GM12891 (cell line): ENCODE data around the gene SPPL3.

ENCODE experiments used
- PAX5 ChIP-seq: IDR thresholded peaks from 2 replicates; pipeline ENCODE4 v1.6.1; 2011; ENCODE audit warnings: low read length, moderate library complexity, mild to moderate bottlenecking; ENCODE audit not compliant: insufficient read depth, severe bottlenecking
- POLR2AphosphoS5 ChIP-seq: IDR thresholded peaks from 2 replicates; pipeline ENCODE4 v1.6.1; 2011; ENCODE audit warnings: low read depth, low read length, control low read depth

DNA sequence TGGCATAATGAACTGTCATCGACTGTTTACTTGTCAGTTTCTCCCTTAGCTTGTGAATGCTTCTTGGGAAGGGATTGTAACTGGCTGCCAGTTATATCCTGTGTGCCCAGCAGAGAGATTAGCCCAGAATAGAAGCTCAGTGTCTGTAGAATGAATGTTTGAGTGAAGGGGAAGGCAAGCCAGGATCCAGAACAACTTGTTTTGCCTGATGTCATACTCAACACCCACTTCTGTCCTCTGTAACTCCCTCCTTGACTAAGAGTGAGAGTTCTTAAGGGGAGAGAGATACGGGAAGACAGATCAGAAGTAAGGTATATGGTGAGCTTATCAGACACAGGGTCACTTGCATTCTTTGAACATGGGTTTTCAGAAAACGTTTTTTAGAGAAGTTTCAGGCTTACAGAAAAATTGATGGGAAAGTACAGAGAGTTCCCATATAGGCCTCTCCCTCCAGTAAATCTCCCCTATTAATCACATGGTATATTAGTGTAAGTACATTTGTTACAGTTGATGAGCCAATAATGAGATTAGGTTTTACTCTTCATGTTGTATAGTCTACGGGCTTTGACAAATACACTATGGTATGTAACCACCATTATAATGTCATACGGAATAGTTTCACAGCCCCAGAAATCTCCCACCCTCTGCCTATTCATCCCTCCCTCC, 5.6 kb upstream of the SPPL3 start:
- no peak for TF ChIP-seq POLR2AphosphoS5
- no peak for TF ChIP-seq PAX5
